Adrenal gland (tissue), 12 donors: ENCODE measurements around the gene CIB4. TPM values are rescaled to one million over a fixed set of nuclear protein-coding genes. Genes with fewer than 3 reads are reported as not detected.

Experiments used
- DNase-seq, 7 donors: peaks; one replicate each; pipeline ENCODE4 v3.0.0-alpha.2; 2019 to 2020
- H3K27ac ChIP-seq, 5 donors: fragments of 200-600 bp; sonication (generic) in 4 of 5; 1 replicate in 3 of 5; 2 replicates in 2 of 5; pipeline versions ENCODE4 v1.5.1 to v1.8.0; 2016 to 2020; ENCODE audit warnings: mild to moderate bottlenecking in 1 of 5
- H3K27me3 ChIP-seq: fragments of 200-600 bp; 2 replicates; pipeline ENCODE4 v1.8.0; 2021
- H3K36me3 ChIP-seq, 2 donors: fragments of 200-600 bp; replicated peaks in 1 of 2; 1 replicate in 1 of 2; 2 replicates in 1 of 2; pipeline versions ENCODE4 v1.5.1 to v1.8.0; 2018 to 2022
- H3K4me1 ChIP-seq, 2 donors: fragments of 200-600 bp; replicated peaks in 1 of 2; 1 replicate in 1 of 2; 2 replicates in 1 of 2; pipeline versions ENCODE4 v1.5.1 to v1.8.0; 2018 to 2021
- H3K4me3 ChIP-seq, 4 donors: fragments of 200-600 bp; sonication (generic) in 3 of 4; one replicate each; pipeline ENCODE4 v1.5.1; 2016 to 2018
- H3K9me3 ChIP-seq, 3 donors: fragments of 200-600 bp; sonication (generic) in 1 of 3; replicated peaks in 1 of 3; 1 replicate in 2 of 3; 2 replicates in 1 of 3; pipeline versions ENCODE4 v1.5.1 to v1.8.0; 2016 to 2021
- POLR2A ChIP-seq, 2 donors: fragments of 450-650 bp; IDR thresholded peaks; one replicate each; pipeline ENCODE4 v1.6.1; 2017; ENCODE audit warnings: antibody characterized with exemption in 2 of 2, mild to moderate bottlenecking in 2 of 2, moderate library complexity in 1 of 2
- WGBS, 4 donors: extraction: QIAGEN DNeasy Blood & Tissue Kit in 2 of 4; methylation state at CpG; one replicate each; pipeline versions ENCODE4 v1.1.5 to v1.1.7; 2013 to 2017; 5-methylcytosine and 5-hydroxymethylcytosine counted together
- intact Hi-C, 2 donors: fragments of 100-400 bp; cut with DNase I; formaldehyde crosslinking; loops; one replicate each; pipeline versions ENCODE4 v1.14.1 to v1.15.0; 2022 to 2023
- polyA plus RNA-seq, 3 donors: library from polyadenylated mRNA; stranded (reverse); fragments of 200-250 nt in 2 of 3; fragments of 350-450 nt in 1 of 3; fragmentation: Illumina TruSeq in 1 of 3; extraction: RNeasy Lipid Tissue Mini Kit (QIAGEN cat#74804) in 1 of 3; gene quantifications; one replicate each; pipeline ENCODE4 v1.2.3, GENCODE V29; 2013 to 2014
- small RNA-seq, 2 donors: library from RNA; depleted of rRNA; stranded (forward); fragments of <200 nt; gene quantifications; one replicate each; pipeline ENCODE3, GENCODE V24; 2016
- total RNA-seq, 9 donors: library from RNA; depleted of rRNA in 4 of 9; stranded (reverse); fragments of >200 nt in 4 of 9; fragments of 120-200 nt in 1 of 9; fragmentation: NEBNext Ultra II Directional in 1 of 9; extraction: Animal tissue kit (Norgen Biotek cat#: 25700) in 1 of 9; gene quantifications; one replicate each; pipeline versions ENCODE4 v1.1.0 to v1.2.4, GENCODE V29; 2013 to 2023
- TF ChIP-seq, protein P1 (sequence below), 6 experiments: fragments of 450-650 bp in 4 of 6; fragments of 200-600 bp in 2 of 6; sonication (generic) in 1 of 6; IDR thresholded peaks; 1 replicate in 5 of 6; 2 replicates in 1 of 6; pipeline versions ENCODE4 v1.5.1 to v1.8.0; 2016 to 2021; ENCODE audit warnings: antibody characterized with exemption in 6 of 6, mild to moderate bottlenecking in 2 of 6, moderate library complexity in 1 of 6
- donor health status: healthy with polysubstance abuse.
- donor health status: Bipolar disorder and iron deficiency.
- donor health status: DM: yes; HTN: yes; CAD: no.
- donor health status: DM: no; HTN: no; CAD: no.
- donor health status: DM: no; HTN: no; CAD: no.
- donor health status: DM: yes; HTN: yes; CAD: no.

Gene CIB4
- total and polyA plus RNA-seq, 12 donors, result 2.2 to 10.1 (median 3.5) TPM; not detected in 2

DNA sequence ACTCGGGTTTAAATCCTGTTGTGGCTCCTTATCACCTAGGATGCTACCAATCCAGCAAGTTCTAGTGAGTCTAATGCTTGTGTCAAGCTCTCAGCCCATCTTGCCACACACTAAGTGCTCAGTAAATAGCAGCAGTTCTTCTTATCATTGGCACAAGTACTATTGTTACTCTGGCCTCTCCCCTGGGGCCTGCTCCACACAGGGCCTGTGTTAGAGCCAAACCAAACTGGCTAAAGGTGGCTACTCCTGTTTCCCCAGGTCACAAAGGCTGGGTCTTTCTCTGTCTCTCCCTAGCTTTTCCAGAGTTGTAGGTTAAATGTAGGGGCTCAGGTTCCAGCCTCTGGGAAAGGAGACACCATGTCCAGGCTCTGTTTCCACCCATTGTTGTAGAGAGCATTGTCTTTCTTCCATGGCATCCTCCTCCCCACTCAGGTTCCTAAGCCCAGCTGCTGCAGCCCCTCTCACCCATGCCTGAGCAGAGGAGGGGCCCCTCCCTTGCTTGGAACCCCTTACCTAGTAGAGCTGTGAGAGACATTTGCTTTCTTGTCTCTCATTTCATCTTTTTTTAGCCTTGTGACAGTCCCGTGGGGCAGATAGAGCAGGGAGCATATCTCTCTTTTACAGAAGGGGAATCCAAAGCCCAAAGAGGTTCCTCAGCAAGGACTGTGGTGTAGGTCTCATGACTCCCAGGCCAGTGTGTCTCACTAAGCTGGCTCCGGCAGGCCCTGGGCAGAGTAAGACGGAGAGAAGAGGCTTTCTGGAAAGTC, 106.9 kb downstream of the CIB4 start:
- no peak overlapping the region for H3K4me3 ChIP-seq
- H3K27me3 ChIP-seq, result no peaks in the 10 kb centered on the region
- H3K27ac ChIP-seq, result no peak overlapping the region
- no peaks in the 10 kb centered on the region for H3K36me3 ChIP-seq
- WGBS, 4 donors, result 88 to 95% (median 91%) methylated on average over 3 to 4 of the region's 4 CpGs
- DNase-seq, result no peak
- H3K9me3 ChIP-seq, result no peaks in the 10 kb centered on the region
- TF ChIP-seq POLR2A (IDR thresholded peaks at IDR 0.05), result no peak
- TF ChIP-seq, protein P1, sequence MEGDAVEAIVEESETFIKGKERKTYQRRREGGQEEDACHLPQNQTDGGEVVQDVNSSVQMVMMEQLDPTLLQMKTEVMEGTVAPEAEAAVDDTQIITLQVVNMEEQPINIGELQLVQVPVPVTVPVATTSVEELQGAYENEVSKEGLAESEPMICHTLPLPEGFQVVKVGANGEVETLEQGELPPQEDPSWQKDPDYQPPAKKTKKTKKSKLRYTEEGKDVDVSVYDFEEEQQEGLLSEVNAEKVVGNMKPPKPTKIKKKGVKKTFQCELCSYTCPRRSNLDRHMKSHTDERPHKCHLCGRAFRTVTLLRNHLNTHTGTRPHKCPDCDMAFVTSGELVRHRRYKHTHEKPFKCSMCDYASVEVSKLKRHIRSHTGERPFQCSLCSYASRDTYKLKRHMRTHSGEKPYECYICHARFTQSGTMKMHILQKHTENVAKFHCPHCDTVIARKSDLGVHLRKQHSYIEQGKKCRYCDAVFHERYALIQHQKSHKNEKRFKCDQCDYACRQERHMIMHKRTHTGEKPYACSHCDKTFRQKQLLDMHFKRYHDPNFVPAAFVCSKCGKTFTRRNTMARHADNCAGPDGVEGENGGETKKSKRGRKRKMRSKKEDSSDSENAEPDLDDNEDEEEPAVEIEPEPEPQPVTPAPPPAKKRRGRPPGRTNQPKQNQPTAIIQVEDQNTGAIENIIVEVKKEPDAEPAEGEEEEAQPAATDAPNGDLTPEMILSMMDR (IDR thresholded peaks at IDR 0.05), result no peak
- intact Hi-C loops, result no loop called here
- H3K4me1 ChIP-seq, result no peaks in the 10 kb centered on the region

DNA sequence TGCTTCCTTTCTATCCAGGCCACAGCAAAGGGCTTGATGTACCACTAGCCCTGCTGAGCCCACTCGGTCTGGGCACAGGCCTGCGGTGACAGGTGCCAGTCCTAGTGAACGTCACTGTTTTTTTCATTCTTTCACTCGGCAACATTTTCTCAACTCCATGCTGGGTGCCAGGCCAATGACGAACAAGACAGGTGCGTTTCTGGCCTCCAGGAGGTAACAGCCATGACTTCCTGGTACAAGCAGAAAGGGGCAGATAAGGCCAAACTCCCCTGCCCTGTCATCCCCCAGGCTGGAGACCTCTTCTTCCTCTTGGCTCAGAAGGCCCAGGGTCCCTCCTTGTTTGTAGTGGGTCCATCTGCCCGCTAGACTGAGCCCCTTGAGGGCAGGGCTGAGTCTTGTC, 107.5 kb downstream of the CIB4 start:
- WGBS, 4 donors, result 89 to 94% (median 92%) methylated on average over 7 of the region's 7 CpGs
- Histone ChIP-seq H3K27ac (no peak overlapping the region), H3K9me3 (no peaks in the 10 kb centered on the region), H3K4me3 (no peak overlapping the region), H3K27me3 (no peaks in the 10 kb centered on the region), H3K36me3 (no peaks in the 10 kb centered on the region), H3K4me1 (no peaks in the 10 kb centered on the region)
- DNase-seq, result no peak
- TF ChIP-seq POLR2A (IDR thresholded peaks at IDR 0.05), result no peak
- TF ChIP-seq, protein P1 (IDR thresholded peaks at IDR 0.05), result no peak
- intact Hi-C loops, result no loop called here

DNA sequence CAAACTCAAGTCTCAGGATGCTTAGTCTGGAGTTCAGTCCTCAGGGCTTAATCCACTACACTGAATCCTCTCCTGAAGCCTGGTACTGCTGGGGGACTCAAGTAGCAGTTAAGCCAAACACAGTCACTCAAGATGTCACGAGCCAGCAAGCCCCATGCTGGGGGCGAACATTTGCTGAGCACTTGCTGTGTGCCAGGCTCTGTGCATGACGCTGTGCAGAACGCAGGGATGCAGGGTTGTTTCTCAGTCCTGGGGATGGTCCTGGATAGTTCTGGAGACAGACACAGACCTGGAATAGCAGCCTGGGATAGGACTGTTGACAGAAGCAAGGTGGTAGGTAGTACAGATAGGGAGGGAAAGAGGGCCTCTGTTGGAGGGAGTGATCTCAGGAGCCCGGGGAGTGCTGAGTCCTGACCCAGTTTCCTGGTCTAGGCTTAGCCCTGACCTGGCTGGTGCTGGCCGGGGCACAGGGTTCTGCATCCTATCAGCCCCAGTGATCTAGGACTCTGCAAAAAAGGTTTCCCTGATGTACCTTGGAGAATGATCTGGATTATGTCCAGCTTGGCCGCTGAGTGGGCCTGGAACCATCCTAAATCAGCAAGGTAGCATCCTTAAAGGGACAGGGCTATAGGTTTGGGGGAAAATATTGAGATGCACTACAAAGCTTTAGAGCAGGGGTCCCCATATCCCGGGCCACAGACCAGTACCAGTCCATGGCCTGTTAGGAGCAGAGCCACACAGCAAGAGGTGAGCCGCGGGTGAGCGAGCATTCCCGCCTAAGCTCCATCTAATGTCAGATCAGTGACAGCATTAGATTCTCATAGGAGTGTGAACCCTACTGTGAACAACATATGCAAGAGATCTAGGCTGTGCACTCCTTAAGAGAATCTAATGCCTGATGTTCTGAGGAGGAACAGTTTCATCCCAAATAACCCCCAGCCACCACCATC, 108.6 kb downstream of the CIB4 start:
- Histone ChIP-seq H3K9me3 (no peaks in the 10 kb centered on the region), H3K27me3 (no peaks in the 10 kb centered on the region), H3K4me1 (no peaks in the 10 kb centered on the region), H3K27ac (no peak overlapping the region), H3K36me3 (no peaks in the 10 kb centered on the region), H3K4me3 (no peak overlapping the region)
- DNase-seq, result no peak
- intact Hi-C loops, result no loop called here
- WGBS, 4 donors, result 77 to 88% (median 80%) methylated on average over 11 to 12 of the region's 12 CpGs
- TF ChIP-seq, protein P1 (IDR thresholded peaks at IDR 0.05), result no peak
- no peak for TF ChIP-seq POLR2A (IDR thresholded peaks at IDR 0.05)

Small RNA genes lying within 50 kb of the gene (small RNA-seq; reads per million reads assigned to genes)
- 0 reads per million in 2 donors for gene AC015977.1

Other genes with a start within 250 kb of the CIB4 start
- gene DRC1, start 239.4 kb downstream of the CIB4 start, total RNA-seq, result under 1 TPM in 2 of 9 donors, not detected in 7; 0.11 to 0.14 TPM
- under 1 TPM; 0.10 to 0.56 (median 0.22) TPM for gene DRC1, start 239.4 kb downstream of the CIB4 start, polyA plus RNA-seq
- 1 to 10 TPM in 5 of 9 donors, under 1 TPM in 4; 0.18 to 2.0 (median 1.1) TPM for gene OTOF, start 163.2 kb downstream of the CIB4 start, total RNA-seq
- gene OTOF, start 163.2 kb downstream of the CIB4 start, polyA plus RNA-seq, result 1 to 10 TPM in 2 of 3 donors, under 1 TPM in 1; 0.33 to 1.6 (median 1.1) TPM
- 100 to 1,000 TPM in 8 of 9 donors, 10 to 100 TPM in 1; 69.6 to 595 (median 395) TPM for gene KCNK3, start 51.4 kb upstream of the CIB4 start, total RNA-seq
- 100 to 1,000 TPM; 133 to 325 (median 160) TPM for gene KCNK3, start 51.4 kb upstream of the CIB4 start, polyA plus RNA-seq
- gene SLC35F6, start 122.9 kb upstream of the CIB4 start, total RNA-seq, result 10 to 100 TPM; 27.5 to 92.4 (median 67.0) TPM
- 10 to 100 TPM; 20.0 to 49.8 (median 23.7) TPM for gene SLC35F6, start 122.9 kb upstream of the CIB4 start, polyA plus RNA-seq
- gene CENPA, start 144.7 kb upstream of the CIB4 start, total RNA-seq, result 1 to 10 TPM in 2 of 9 donors, under 1 TPM in 3, not detected in 4; 0.49 to 4.5 (median 0.97) TPM
- 1 to 10 TPM in 1 of 3 donors, under 1 TPM in 2; 0.20 to 1.1 (median 0.56) TPM for gene CENPA, start 144.7 kb upstream of the CIB4 start, polyA plus RNA-seq
- gene DPYSL5, start 206.8 kb upstream of the CIB4 start, total RNA-seq, result 1 to 10 TPM in 2 of 9 donors, under 1 TPM in 3, not detected in 4; 0.34 to 1.6 (median 0.64) TPM
- 1 to 10 TPM in 2 of 3 donors, under 1 TPM in 1; 0.37 to 1.6 (median 1.0) TPM for gene DPYSL5, start 206.8 kb upstream of the CIB4 start, polyA plus RNA-seq